A673 (cell line): ENCODE data around the gene GATA1. TPM values are rescaled to one million over a fixed set of nuclear protein-coding genes. Genes with fewer than 3 reads are reported as not detected.

Experiments
- BruUV-seq: library from RNA; stranded (reverse); fragments of 400-500 nt; replicated peaks from 2 replicates; lab custom pipeline; 2021; lab: Mats Ljungman, UMichigan
- CTCF ChIA-PET: fragments of 300-600 bp; sonication (Branson Sonifier 250); formaldehyde crosslinking; loops from one replicate; lab custom pipeline; 2022; ENCODE audit warnings: antibody characterized with exemption; lab: Charles Lee
- POLR2A ChIA-PET: fragments of 300-600 bp; sonication (Branson Sonifier 250); formaldehyde crosslinking; loops from one replicate; lab custom pipeline; 2022; ENCODE audit warnings: antibody characterized with exemption; ENCODE audit not compliant: low non-redundant PET; lab: Charles Lee
- DNase-seq: peaks from one replicate; pipeline ENCODE4 v3.0.0-alpha.2; 2015; ENCODE audit warnings: low spot score
- H3K27ac ChIP-seq: fragments of 200-600 bp; sonication (generic); 2 replicates; pipeline ENCODE4 v1.5.1; 2016; ENCODE audit warnings: mixed run types, low read depth, mild to moderate bottlenecking, mixed read lengths, antibody characterized with exemption, low read length; ENCODE audit not compliant: poor library complexity, severe bottlenecking
- H3K27me3 ChIP-seq: fragments of 200-600 bp; sonication (generic); replicated peaks from 2 replicates; pipeline ENCODE4 v1.6.1; 2017; ENCODE audit warnings: mixed run types, low read depth, mild to moderate bottlenecking, mixed read lengths, antibody characterized with exemption, low read length; ENCODE audit not compliant: insufficient read depth, poor library complexity
- H3K36me3 ChIP-seq: fragments of 200-600 bp; sonication (generic); 2 replicates; pipeline ENCODE4 v1.6.1; 2016; ENCODE audit warnings: mixed run types, mild to moderate bottlenecking, mixed read lengths, antibody characterized with exemption, low read length; ENCODE audit not compliant: insufficient read depth, poor library complexity, severe bottlenecking
- H3K4me1 ChIP-seq: fragments of 200-600 bp; sonication (generic); 2 replicates; pipeline ENCODE4 v1.6.1; 2017; ENCODE audit warnings: mixed run types, mild to moderate bottlenecking, mixed read lengths, antibody characterized with exemption, low read length; ENCODE audit not compliant: insufficient read depth, poor library complexity, severe bottlenecking
- H3K4me3 ChIP-seq: fragments of 200-600 bp; sonication (generic); 2 replicates; pipeline ENCODE4 v1.5.1; 2016; ENCODE audit warnings: low read depth, mixed run types, mild to moderate bottlenecking, mixed read lengths, low read length; ENCODE audit not compliant: poor library complexity, severe bottlenecking
- H3K9me3 ChIP-seq: fragments of 200-600 bp; sonication (generic); 2 replicates; pipeline ENCODE4 v1.6.1; 2016; ENCODE audit warnings: mixed run types, low read depth, mild to moderate bottlenecking, mixed read lengths, antibody characterized with exemption, low read length; ENCODE audit not compliant: poor library complexity, severe bottlenecking
- EZH2 ChIP-seq: fragments of 200-600 bp; sonication (generic); IDR thresholded peaks from 2 replicates; pipeline ENCODE4 v1.6.1; 2017; ENCODE audit warnings: borderline replicate concordance, low read depth, mild to moderate bottlenecking, mixed read lengths, antibody characterized with exemption, low read length; ENCODE audit not compliant: poor library complexity, severe bottlenecking
- intact Hi-C: fragments of 100-400 bp; cut with micrococcal nuclease; formaldehyde crosslinking; loops from one replicate; pipeline ENCODE4 v1.10.0; 2022; ENCODE audit not compliant: unreplicated experiment
- total RNA-seq: library from RNA; stranded (reverse); gene quantifications from 2 replicates; pipeline ENCODE4 v1.2.3, GENCODE V29; 2021
- TF ChIP-seq, protein P1 (sequence below): fragments of 300-800, 200-600 bp; sonication (generic); conservative IDR thresholded peaks from 2 replicates; pipeline ENCODE4 v1.5.1; 2017; ENCODE audit warnings: low read depth, mild to moderate bottlenecking, antibody characterized with exemption, low read length, moderate library complexity, mixed read lengths

GATA1 gene
- total RNA-seq, 1 experiment from 2014 or later, result not detected

- no peaks in the 10 kb centered on the region for H3K27me3 ChIP-seq
Observed at GRCh38 chrX:48831136-48831908, 44.9 kb downstream of the GATA1 start.

DNA sequence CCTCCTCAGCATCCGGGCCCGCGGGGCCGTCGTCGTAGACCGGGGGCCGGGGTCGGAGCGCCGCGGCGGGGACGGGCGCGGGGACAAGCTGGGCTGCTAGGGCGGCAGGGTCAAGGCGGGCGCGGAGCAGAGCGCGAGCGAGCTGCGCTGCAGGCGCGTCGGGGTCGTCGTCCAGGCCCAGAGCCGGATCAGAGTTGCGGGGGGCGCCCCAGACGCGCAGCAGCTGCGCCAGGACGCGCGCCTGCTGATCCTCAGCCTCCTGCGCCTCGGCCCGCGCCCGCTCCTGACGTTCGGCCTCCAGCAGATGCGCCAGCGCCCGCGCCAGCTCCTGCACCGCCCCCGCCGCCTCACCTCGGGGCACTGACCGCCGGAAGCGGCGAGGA, 45.5 kb downstream of the GATA1 start:
- Histone ChIP-seq H3K36me3 (no peaks in the 10 kb centered on the region), H3K4me3 (no peak overlapping the region), H3K27me3 (no peaks in the 10 kb centered on the region), H3K4me1 (no peaks in the 10 kb centered on the region), H3K9me3 (no peaks in the 10 kb centered on the region), H3K27ac (no peak overlapping the region)
- ChIA-PET CTCF (no interaction called here), POLR2A (no interaction called here)
- intact Hi-C loops, result no loop called here
- no peak for DNase-seq
- TF ChIP-seq, protein P1, sequence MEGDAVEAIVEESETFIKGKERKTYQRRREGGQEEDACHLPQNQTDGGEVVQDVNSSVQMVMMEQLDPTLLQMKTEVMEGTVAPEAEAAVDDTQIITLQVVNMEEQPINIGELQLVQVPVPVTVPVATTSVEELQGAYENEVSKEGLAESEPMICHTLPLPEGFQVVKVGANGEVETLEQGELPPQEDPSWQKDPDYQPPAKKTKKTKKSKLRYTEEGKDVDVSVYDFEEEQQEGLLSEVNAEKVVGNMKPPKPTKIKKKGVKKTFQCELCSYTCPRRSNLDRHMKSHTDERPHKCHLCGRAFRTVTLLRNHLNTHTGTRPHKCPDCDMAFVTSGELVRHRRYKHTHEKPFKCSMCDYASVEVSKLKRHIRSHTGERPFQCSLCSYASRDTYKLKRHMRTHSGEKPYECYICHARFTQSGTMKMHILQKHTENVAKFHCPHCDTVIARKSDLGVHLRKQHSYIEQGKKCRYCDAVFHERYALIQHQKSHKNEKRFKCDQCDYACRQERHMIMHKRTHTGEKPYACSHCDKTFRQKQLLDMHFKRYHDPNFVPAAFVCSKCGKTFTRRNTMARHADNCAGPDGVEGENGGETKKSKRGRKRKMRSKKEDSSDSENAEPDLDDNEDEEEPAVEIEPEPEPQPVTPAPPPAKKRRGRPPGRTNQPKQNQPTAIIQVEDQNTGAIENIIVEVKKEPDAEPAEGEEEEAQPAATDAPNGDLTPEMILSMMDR, result no peak
- TF ChIP-seq EZH2, result no peak
- BruUV-seq, result no TSS peak

More at GRCh38 chrX:48831136-48831908, 44.9 kb downstream of the GATA1 start:
- ChIA-PET POLR2A (no interaction called here), CTCF (no interaction called here)
- no peaks in the 10 kb centered on the region for H3K4me1 ChIP-seq
- TF ChIP-seq EZH2, result no peak
- TF ChIP-seq, protein P1, result no peak
- BruUV-seq, result no TSS peak
- H3K4me3 ChIP-seq, result no peak overlapping the region
- no peaks in the 10 kb centered on the region for H3K9me3 ChIP-seq
- H3K36me3 ChIP-seq, result no peaks in the 10 kb centered on the region
- no peak for DNase-seq
- no peak overlapping the region for H3K27ac ChIP-seq
- intact Hi-C loops, result no loop called here

- no peaks in the 10 kb centered on the region for H3K4me1 ChIP-seq
- no TSS peak for BruUV-seq
- H3K27ac ChIP-seq, result no peak overlapping the region
- no peaks in the 10 kb centered on the region for H3K27me3 ChIP-seq
- H3K9me3 ChIP-seq, result no peaks in the 10 kb centered on the region
- intact Hi-C loops, result no loop called here
- ChIA-PET POLR2A (no interaction called here), CTCF (no interaction called here)
- no peak for TF ChIP-seq EZH2
- TF ChIP-seq, protein P1, result 0 out of 2 replicates have a peak, but pooled peaks have one; percentile 16
- H3K4me3 ChIP-seq, result no peak overlapping the region
- H3K36me3 ChIP-seq, result no peaks in the 10 kb centered on the region
- no peak for DNase-seq
Observed at GRCh38 chrX:48833542-48834138, 47.2 kb downstream of the GATA1 start.
